Pancreas (tissue), 10 donors: ENCODE results near the gene PTPRK. TPM values are rescaled to one million over a fixed set of nuclear protein-coding genes. Genes with fewer than 3 reads are reported as not detected.

ENCODE experiments used
- ATAC-seq, 4 donors: fragments of 200-7000 bp; cut with Tn5 transposase; one replicate each; pipeline versions ENCODE4 v1.8.0 to v1.9.1; 2020; ENCODE audit warnings: mild to moderate bottlenecking in 4 of 4, moderate library complexity in 4 of 4
- DNase-seq, 6 donors: peaks; one replicate each; pipeline ENCODE4 v3.0.0-alpha.2; 2020
- FAIRE-seq: peaks from 2 replicates; lab custom pipeline; 2012; peaks lifted over from hg19 to GRCh38; lab: Jason Lieb, UNC
- H3K27ac ChIP-seq, 4 donors: fragments of 200-600 bp; sonication (generic); 1 replicate in 3 of 4; 2 replicates in 1 of 4; pipeline versions ENCODE4 v1.5.0 to v1.8.0; 2020
- H3K27me3 ChIP-seq, 4 donors: fragments of 200-600 bp; one replicate each; pipeline ENCODE4 v1.8.0; 2021
- H3K36me3 ChIP-seq, 3 donors: fragments of 200-600 bp; sonication (generic) in 1 of 3; one replicate each; pipeline versions ENCODE4 v1.5.0 to v1.8.0; 2020 to 2021
- H3K4me1 ChIP-seq, 3 donors: fragments of 200-600 bp; one replicate each; pipeline ENCODE4 v1.8.0; 2021
- H3K4me3 ChIP-seq, 4 donors: fragments of 200-600 bp; sonication (generic) in 2 of 4; one replicate each; pipeline versions ENCODE4 v1.5.0 to v1.8.0; 2020 to 2021
- H3K9me3 ChIP-seq, 4 donors: fragments of 200-600 bp; one replicate each; pipeline ENCODE4 v1.8.0; 2021
- CTCF ChIP-seq, 4 donors: fragments of 200-600 bp; sonication (generic) in 3 of 4; IDR thresholded peaks; one replicate each; pipeline versions ENCODE4 v1.5.0 to v1.8.0; 2021; ENCODE audit warnings: antibody characterized with exemption in 4 of 4
- WGBS, 2 donors: extraction: QIAGEN DNeasy Blood & Tissue Kit; methylation state at CpG; one replicate each; pipeline ENCODE4 v1.1.7; 2013; 5-methylcytosine and 5-hydroxymethylcytosine counted together
- intact Hi-C, 3 donors: fragments of 100-400 bp; cut with DNase I; formaldehyde crosslinking; loops; one replicate each; pipeline versions ENCODE4 v1.11.1 to v1.14.2; 2022
- polyA plus RNA-seq, 2 donors: library from polyadenylated mRNA; stranded (reverse); fragments of 200-250 nt; gene quantifications; one replicate each; pipeline ENCODE4 v1.2.3, GENCODE V29; 2013
- total RNA-seq, 6 donors: library from RNA; stranded (reverse); fragmentation: NEBNext Ultra II Directional in 4 of 6; extraction: Animal tissue kit (Norgen Biotek cat#: 25700) in 4 of 6; gene quantifications; one replicate each; pipeline versions ENCODE4 v1.2.1 to v1.2.4, GENCODE V29; 2021 to 2023
- donor health status: healthy with polysubstance abuse.
- donor health status: DM: no; HTN: no; CAD: no; lungs with moderate emphysema.
- donor health status: DM: no; HTN: no; CAD: no.
- donor health status: control.
- donor health status: control.
- donor health status: Bipolar disorder and iron deficiency.
- donor health status: DM: yes; HTN: yes; CAD: no.
- donor health status: DM: no; HTN: no; CAD: no.
- donor health status: DM: no; HTN: no; CAD: no.
- donor health status: DM: yes; HTN: yes; CAD: no.

PTPRK gene
- total and polyA plus RNA-seq, 8 donors = 10.5 to 72.7 (median 51.7) TPM

- Histone ChIP-seq H3K27me3 (no peaks in the 10 kb centered on the region), H3K4me3 (no peak overlapping the region), H3K27ac (no peak overlapping the region), H3K4me1 (peaks cover 0 to 4% (median 0%) of the 10 kb centered on the region in 3 donors), H3K9me3 (no peaks in the 10 kb centered on the region), H3K36me3 (no peaks in the 10 kb centered on the region)
- no peak for DNase-seq
- intact Hi-C loops = no loop called here
- 96 to 97% methylated on average over 4 of the region's 4 CpGs for WGBS, 2 donors
- no peak for ATAC-seq
- TF ChIP-seq CTCF (IDR thresholded peaks at IDR 0.05) = no peak
- FAIRE-seq = no peak
Observed at GRCh38 chr6:128249429-128249828, 271.0 kb downstream of the PTPRK start.

- intact Hi-C loops = no loop called here
- Histone ChIP-seq H3K4me1 (peaks cover 0 to 4% (median 0%) of the 10 kb centered on the region in 3 donors), H3K9me3 (no peaks in the 10 kb centered on the region), H3K36me3 (no peaks in the 10 kb centered on the region), H3K4me3 (no peak overlapping the region), H3K27me3 (no peaks in the 10 kb centered on the region), H3K27ac (no peak overlapping the region)
- no peak for DNase-seq
- 78 to 80% methylated on average over 7 of the region's 7 CpGs for WGBS, 2 donors
- peak in 1 of 4 donors; percentile 32 for ATAC-seq
- no peak for TF ChIP-seq CTCF (IDR thresholded peaks at IDR 0.05)
- FAIRE-seq = no peak
Observed at GRCh38 chr6:128246472-128247260, 273.7 kb downstream of the PTPRK start.

- no peak for FAIRE-seq
- WGBS, 2 donors = 78 to 79% methylated on average over 2 of the region's 2 CpGs
- intact Hi-C loops = no loop called here
Observed at GRCh38 chr6:128244751-128245405, 275.5 kb downstream of the PTPRK start.

GRCh38 chr6:128242765-128243403, 277.5 kb downstream of the PTPRK start:
- Histone ChIP-seq H3K27me3 (no peaks in the 10 kb centered on the region), H3K36me3 (no peaks in the 10 kb centered on the region), H3K4me3 (no peak overlapping the region), H3K9me3 (no peaks in the 10 kb centered on the region), H3K27ac (no peak overlapping the region), H3K4me1 (peaks cover 0 to 4% (median 0%) of the 10 kb centered on the region in 3 donors)
- intact Hi-C loops = no loop called here
- no peak for DNase-seq
- 98 to 99% methylated on average over 3 of the region's 3 CpGs for WGBS, 2 donors
- ATAC-seq = no peak
- TF ChIP-seq CTCF (IDR thresholded peaks at IDR 0.05) = no peak
- no peak for FAIRE-seq

More at GRCh38 chr6:128244751-128245405, 275.5 kb downstream of the PTPRK start:
- no peak for DNase-seq
- Histone ChIP-seq H3K27ac (no peak overlapping the region), H3K36me3 (no peaks in the 10 kb centered on the region), H3K27me3 (no peaks in the 10 kb centered on the region), H3K4me1 (peaks cover 0 to 4% (median 0%) of the 10 kb centered on the region in 3 donors), H3K9me3 (no peaks in the 10 kb centered on the region), H3K4me3 (no peak overlapping the region)
- ATAC-seq = no peak
- TF ChIP-seq CTCF (IDR thresholded peaks at IDR 0.05) = no peak
